NCI-H526 (cell line): ENCODE results near the gene TCF4.
"Not testable (repeated sequence)": the region's sequence is repeated elsewhere in the genome, so short reads cannot be mapped to it uniquely, and the experiment has no call there.

ENCODE experiments used
- DNase-seq, 2 experiments: peaks; one replicate each; lab custom pipeline; 2025; lab: John Stamatoyannopoulos, UW

TCF4 gene

DNA sequence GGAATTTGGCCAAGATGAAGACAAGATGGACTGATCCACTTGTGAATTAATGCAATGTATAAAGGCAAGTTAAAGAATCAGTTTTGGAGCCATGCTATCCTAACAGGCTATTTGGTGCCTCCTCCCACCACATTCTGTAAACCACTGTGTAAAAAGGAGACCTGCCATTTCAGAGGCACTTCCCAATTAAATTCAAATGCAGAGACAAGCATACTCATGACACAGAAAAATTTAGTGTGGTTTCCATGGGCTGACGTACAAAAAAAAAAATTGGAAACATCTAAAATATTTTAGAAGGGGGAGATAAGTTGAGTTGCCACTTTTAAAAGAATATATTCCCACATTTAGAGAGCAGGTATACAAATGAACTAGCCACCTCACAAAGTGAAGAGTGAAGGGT is 112.1 kb downstream of the TCF4 start:
- DNase-seq: no peak

- no peak for DNase-seq
Measured at GRCh38 chr18:55475467-55475866, 112.5 kb downstream of the TCF4 start.

DNA sequence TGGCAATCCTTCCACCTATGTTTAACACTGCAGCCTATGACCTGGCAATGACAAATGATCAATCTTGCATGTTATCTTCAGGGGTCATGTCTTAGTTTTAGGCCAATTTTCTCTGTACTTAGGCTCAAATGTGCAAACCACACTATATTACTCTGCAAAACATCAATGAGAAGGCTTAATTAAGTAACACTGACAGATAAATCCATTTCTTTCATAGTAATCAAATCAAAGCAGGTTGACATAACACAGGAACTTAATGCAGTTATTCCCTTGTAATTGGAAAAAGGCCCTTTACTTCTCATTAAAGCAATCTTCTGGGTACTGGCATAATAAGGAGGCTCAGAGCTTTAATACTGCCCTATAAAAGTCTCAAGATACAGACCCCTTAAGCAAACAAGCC is 114.4 kb downstream of the TCF4 start:
- DNase-seq: no peak

- no peak for DNase-seq
Measured at GRCh38 chr18:55473058-55473457, 114.9 kb downstream of the TCF4 start.

- DNase-seq: no peak
Measured at GRCh38 chr18:55470826-55471225, 117.2 kb downstream of the TCF4 start.

GRCh38 chr18:55469134-55469533 is 118.9 kb downstream of the TCF4 start:
- not testable (repeated sequence) for DNase-seq

DNA sequence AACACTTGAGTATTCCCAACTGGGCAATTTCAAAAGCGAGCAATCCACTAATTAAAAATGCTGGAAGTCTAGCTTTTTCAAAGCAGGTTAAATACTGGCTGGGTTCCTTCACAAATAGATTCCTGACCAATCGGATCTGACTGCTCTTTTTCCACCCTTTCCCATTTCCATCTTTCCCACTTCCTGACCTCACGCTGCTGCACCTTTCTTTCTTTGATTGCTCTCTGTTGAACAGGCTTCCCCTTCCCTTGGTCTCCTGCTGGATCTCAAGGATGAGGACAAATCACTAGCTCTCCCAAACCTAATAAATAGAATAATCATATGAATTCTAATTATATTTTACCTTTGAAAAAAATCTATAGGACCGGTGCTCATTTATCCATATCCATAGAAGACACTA is 121.2 kb downstream of the TCF4 start:
- no peak for DNase-seq

GRCh38 chr18:55465313-55465712 is 122.7 kb downstream of the TCF4 start:
- DNase-seq: no peak

DNA sequence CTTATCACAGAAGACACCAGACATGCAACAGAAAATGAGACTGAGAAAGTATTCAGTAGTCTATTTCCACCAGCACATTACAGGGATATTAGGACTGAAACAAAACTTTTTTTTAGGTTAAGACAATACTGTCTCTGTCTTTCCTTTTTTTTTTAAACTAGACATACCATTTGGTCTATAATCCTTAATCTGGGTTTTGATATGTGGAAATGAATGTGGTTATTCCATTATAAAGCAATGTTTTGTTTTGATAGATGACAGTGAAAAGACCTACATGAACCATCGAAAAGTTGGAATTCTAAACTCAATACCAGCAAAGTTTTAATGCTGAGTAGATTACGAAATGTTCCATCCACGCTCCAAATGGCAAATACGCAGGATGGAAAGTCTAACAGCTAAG is 123.4 kb downstream of the TCF4 start:
- no peak for DNase-seq

GRCh38 chr18:55462652-55463051 is 125.3 kb downstream of the TCF4 start:
- peak in 1 of 2 experiments; percentile 54 for DNase-seq

DNA sequence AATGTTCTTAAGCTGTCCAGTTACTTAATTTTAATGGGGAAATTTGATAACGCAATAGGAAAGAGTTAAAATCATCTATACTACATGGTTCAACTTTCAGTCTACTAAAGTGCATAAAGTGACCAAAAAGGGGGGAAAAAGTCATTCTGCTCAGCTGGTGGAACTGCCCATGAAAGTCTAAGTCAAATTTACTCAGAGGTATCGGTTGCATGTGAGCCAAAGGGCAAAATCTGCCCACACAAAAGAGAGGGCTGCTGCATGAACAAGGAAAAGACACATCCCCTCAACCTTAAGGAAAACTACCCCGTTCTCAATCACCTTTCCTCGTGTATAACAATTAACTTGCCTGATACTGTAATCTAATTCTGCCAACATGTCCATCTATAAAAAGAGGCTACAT is 126.1 kb downstream of the TCF4 start:
- DNase-seq: no peak

DNA sequence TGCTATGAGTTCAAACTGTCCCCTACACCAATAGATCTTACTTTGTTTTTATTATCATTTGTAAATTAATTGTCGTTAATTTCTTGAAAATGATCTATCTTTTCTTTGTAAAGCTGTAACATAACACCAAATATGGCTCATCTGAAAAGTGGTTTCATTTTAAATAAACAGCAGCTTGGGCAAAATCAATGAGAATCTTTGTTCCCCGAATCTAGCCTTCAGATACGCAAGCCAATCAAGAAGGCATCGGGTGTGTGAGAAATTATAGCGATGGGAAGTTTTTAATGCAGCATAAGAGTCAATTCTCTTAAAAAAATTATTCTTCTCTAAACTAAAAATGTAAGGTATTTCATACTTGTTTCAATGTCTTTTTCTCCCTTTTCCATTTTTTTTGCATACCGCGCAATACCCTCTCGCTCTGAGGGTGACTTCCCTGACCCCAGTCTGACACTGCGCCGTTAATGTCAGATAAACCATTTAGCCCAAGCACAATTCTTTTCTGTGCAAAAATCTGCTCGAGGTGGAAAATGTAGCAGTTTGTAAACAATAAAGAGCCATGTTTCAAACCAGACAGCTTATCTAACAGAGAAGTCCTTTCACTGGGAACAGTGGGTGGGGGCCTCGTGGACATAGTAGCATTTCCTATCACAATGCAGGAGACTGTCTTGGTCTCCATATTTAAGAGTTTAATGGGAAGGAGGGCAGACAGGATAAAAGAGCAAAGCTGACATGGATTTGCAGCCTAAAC is 129.4 kb downstream of the TCF4 start:
- peak; percentile 69 to 77 for DNase-seq

- no peak for DNase-seq
Measured at GRCh38 chr18:55457028-55457427, 131.0 kb downstream of the TCF4 start.

DNA sequence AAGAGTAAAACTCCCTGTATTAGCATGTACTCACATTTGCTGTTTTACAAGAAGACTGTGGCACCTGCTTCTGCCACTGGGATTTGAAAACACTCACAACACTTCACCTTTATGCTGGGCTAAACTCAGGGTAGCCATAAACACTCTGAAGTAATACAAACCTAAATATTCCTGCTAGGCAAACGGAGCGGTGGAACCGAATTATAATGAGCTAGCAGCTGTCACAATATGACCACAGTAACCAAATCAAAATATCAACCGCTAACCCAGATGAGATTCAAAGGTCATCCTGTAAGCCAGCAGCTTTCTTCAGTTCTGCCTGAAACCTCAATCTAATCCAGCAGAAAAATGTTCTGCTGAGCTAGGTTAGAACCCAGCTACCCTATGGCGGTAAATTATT is 132.1 kb downstream of the TCF4 start:
- DNase-seq: peak; percentile 95 to 96

- no peak for DNase-seq
Measured at GRCh38 chr18:55453186-55453585, 134.8 kb downstream of the TCF4 start.

GRCh38 chr18:55452123-55452611 is 135.8 kb downstream of the TCF4 start:
- no peak for DNase-seq

DNA sequence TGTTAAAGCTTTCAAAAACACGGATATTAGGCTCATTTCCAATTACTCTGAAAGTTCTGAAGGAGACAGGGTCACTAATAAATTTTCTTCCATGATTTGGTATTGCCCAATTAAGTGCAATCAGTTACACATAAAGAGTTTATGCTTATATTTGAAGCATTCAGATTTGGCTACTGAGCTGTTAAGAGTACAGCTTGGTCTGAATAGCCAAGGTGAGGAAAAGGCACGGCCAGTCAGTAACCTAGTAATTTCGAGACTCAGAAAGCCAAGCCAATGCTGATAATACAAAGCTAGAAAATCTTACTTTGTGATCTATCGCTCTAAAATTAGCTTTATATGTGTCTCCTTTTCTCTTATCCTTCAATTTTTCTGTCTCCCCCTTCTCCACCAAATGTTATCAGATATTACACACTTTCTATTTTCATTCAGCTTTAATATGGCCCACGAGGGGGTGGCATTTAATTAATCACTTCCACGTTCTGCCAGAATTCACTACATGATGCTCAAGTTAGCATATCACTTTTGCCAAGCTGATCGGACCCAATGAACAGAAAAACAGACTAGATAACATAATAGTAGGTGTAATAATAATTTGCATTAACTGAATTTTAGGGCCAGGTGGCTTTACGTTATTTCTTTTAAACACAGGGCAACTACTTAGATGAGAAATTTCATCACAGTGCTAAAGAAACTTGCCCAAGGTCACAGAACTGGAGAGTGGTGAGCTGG is 138.4 kb downstream of the TCF4 start:
- no peak for DNase-seq

- peak; percentile 21 to 58 for DNase-seq
Measured at GRCh38 chr18:55448420-55448819, 139.6 kb downstream of the TCF4 start.

GRCh38 chr18:55447672-55448018 is 140.3 kb downstream of the TCF4 start:
- DNase-seq: no peak

DNA sequence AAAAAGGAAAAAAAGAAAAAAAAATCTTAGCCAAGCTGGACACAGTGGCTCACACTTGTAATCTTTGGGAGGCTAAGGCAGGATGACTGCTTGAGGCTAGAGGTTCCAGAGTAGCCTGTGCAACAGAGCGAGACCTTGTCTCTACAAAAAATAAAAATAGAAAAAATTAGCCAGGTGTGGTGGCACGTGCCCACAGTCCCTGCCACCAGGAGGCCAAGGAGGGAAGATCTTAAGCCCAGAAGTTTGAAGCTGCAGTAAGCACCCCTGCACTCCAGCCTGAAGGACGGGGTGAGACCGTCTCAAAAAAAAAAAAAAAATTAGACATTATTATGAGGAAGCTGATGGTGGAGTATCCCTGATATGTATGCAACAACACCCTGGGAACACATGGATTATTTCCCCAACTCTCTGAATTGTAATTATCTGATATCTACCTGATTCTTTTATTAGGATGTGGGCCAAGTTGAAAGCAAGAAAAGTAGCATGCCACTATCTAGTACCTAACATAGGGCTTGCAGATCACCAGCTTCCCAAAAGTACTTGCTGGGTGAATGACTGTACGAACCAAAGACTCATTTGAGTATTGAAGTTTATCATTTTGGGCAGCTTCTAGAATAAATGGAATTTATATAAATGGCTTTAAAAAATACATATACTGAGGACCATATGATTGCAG is 140.9 kb downstream of the TCF4 start:
- no peak for DNase-seq

DNA sequence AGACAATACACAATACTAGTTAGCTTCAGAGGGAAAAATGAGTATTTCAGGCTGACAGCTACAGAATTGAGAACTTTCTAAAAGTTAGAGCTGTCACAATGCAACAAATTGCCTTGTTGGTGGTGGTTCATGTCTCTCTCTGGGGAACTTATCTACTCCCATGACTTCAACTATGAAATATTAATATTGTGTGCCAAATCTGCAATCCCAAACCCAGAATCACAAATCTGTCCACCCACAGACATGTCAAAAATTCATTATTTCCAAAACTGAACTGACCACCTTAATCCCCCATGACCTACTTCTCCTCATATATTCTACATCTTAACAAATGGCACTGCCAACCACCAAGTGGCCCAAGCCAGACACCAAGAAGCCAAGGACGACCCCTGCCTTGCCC is 143.5 kb downstream of the TCF4 start:
- no peak for DNase-seq

- no peak for DNase-seq
Measured at GRCh38 chr18:55443776-55444175, 144.2 kb downstream of the TCF4 start.

DNA sequence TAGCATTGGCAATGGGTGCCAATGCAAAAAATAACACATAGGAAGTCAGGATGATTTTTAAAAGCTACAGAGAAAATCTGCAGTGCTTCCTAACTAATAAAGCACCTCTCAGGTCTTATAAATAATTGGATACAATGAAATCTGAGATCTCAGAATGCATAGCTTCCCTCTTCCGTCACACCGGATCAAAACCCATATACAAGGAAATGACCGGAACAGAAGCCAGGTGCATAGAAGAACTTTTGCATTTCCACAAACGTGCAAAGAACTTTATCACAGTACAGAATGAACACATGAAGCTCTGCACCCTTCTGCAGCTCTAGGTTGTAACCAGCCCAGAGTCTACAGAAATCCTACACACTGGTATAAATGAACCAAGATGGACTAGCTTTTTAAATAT is 145.4 kb downstream of the TCF4 start:
- peak; percentile 53 to 70 for DNase-seq
